ENCODE data around the gene PPP1R9B.

PPP1R9B gene

DNA sequence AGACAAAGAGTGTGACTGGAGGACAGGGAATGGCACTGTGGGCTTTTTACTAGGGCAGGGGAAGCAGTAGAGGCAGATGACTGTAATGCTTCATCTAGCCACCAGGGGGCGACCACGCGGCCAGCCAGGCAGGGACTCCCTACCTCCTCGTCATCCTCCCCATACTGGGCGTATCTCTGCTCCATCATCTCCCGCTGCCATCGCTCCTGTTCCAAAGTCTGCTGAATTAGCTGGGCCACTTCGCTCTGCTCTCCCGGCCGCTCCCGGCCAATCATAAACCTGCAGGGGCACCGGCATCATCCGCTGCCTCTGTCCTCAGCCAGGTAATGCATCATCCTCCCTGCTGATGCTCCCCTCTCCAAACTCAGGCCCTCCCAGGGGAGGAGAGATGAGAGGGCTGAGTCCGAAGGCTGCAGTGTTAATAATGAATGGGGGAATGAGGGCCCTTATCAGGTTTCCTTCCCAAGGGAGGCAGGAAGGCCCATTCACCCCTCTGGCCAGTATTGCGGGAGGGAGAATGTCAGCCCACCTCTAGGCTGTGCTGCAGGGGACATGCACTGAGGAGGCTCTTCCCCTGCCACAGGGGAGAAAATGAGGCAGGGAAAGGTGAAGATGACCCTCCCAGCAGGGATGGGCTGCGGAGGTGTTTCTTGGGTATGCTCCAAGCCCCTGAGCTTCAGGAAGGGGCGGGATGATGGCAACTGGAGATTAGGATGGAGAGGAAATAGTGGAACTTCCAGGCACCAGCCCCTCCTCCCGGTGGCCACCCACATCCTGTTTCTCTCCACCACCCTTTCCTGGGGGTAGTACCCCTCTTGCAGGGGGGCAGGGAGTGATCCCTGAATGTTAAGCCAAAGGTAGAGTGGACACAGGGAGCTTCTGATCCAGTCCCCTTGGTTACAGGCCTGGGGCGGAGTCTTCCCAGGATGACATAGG lies 10.3 kb downstream of the PPP1R9B start:
- DNase-seq: peak; percentile 77

DNA sequence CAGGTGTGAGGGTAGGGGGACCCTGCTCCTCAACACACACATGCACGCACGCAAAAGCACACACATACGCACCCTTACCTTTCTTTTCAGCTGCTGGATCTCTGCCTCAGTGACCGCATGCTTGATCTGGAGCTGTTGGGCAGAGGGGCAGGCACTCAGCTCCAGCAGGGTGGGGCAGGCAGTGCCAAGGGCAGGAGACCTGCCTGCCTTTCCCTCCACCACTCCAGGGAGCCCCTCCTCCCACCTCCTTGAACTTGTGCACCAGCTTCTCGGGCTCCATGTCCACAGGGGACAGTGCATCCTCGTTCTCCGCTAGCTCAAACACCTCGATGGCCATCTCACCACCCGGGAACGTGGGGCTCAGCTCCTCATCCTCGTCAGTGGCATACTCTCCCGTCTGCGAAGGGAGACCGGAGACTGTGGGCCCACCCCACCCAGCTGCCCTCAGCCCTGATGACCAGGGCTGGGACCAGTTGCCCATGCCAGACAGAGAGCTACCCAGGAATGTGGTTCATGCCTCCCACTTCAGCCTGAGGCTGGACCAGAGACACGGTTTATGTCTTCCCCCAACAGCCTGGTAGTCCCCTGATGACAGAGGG lies 11.2 kb downstream of the PPP1R9B start:
- DNase-seq: no peak

DNA sequence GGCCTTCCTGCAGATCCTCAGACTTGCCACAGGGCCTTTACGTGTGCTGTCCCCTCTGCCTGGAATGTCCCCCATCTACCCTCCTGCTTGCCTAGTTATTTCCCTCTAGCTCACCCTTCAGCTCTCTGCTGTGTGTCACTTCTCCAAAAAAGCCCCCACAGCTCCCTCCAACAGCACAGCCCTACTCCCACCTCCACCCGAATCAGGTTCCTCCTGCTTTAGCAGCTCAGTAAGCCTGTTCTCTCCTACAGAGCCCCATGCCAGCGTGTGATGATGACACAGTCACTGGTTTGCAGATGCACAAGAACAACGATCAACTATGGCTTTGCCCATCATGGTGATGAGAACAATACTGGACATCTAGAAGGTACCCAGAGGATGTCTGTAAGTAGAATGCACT lies 13.4 kb downstream of the PPP1R9B start:
- DNase-seq: no peak

- no peak for DNase-seq
Observed at GRCh38 chr17:50136096-50136687, 14.3 kb downstream of the PPP1R9B start.

GRCh38 chr17:50135316-50136095 lies 15.0 kb downstream of the PPP1R9B start:
- no peak for DNase-seq

DNA sequence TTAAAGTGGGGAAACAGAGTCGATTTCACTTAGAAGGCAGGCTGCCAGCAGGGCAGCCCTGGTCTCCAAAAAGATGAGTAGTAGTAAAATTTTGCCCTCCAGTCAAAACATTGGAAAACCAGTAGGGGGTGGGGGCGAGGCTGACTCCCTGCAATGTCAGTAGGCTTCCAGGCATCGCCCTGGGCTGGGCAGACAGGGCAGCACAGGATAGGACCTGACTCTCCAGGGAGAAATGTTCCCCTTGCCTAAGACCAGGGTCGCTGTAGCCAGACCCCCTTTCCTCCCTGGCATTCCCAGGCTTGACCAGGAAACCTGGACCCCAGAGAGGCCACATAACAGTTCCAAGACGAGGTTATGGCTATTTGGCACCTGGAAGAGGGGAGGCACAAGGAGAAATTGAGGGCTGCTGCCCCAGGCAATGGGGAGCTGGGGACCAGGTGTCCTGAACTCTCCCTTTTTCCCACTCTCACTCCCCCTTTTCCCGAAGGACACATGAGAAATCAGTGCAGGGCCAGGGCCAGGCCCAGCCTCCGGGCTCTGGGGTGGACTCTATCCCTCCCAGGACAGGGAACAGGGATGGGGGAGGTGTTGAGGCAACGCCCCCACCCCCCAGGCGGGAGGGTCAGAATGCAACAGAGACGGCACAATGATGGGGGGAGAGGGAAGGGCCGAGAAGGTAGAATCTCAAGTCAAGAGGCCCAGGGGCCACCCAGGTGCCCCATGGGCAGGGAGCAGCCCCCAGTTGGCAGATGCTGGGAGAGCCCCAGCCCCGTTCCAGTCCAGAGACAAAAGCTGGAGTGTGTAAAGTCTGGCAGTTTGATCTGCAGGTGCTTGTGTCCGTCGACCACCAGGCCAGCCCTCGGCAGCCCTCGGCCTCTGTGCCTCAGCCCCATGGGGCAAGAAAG lies 16.0 kb downstream of the PPP1R9B start:
- DNase-seq: no peak

DNA sequence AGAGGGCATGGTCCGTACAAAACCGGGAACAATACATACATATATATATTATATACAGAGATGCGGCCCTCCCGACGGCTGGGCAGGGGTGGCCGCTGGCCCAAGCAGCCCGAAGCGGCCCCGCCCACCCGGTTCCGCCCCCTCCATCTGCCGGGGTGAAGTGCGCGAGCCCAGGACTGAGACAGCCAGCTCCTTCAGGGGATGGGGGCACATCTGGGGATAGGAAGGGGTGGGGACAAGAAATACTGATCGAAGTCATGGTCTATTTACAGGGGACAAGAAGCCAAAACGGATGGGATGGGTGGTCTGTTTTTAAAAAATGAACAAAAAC lies 16.7 kb downstream of the PPP1R9B start:
- DNase-seq: no peak

- no peak for DNase-seq
Observed at GRCh38 chr17:50133028-50133768, 17.3 kb downstream of the PPP1R9B start.

DNA sequence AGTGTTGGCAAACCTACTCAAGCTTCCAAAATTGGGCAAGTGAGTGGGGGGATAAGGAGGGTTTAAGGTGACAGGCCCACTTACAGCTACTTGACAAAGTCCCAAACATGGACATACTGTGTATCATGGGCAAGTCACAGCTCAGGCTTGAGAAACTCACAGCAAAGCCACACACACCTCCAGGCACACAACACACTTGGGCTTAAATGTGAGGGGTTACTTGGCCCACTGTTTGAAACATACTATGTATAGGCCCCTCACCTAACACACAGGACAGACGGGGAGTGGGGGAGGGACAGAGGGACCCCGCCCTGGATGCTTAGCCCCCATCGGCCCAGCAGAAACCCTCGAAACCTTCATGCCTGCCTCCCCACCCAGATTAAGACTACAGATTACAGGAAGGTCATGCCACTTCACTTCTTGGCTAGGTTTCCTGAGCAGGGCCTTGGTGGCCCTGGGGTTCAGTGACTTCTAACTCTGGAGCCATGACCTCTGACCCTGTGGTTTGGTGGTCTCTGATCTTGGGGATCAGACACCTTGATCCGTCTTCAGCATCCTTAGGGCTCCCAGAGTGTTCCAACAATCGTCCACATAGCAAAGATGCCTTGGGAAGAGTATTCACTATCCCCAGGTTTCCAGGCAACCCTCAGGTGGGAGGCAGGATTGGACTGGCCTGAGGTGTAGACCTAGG lies 18.2 kb downstream of the PPP1R9B start:
- no peak for DNase-seq

- DNase-seq: no peak
Observed at GRCh38 chr17:50130559-50131305, 19.7 kb downstream of the PPP1R9B start.

DNA sequence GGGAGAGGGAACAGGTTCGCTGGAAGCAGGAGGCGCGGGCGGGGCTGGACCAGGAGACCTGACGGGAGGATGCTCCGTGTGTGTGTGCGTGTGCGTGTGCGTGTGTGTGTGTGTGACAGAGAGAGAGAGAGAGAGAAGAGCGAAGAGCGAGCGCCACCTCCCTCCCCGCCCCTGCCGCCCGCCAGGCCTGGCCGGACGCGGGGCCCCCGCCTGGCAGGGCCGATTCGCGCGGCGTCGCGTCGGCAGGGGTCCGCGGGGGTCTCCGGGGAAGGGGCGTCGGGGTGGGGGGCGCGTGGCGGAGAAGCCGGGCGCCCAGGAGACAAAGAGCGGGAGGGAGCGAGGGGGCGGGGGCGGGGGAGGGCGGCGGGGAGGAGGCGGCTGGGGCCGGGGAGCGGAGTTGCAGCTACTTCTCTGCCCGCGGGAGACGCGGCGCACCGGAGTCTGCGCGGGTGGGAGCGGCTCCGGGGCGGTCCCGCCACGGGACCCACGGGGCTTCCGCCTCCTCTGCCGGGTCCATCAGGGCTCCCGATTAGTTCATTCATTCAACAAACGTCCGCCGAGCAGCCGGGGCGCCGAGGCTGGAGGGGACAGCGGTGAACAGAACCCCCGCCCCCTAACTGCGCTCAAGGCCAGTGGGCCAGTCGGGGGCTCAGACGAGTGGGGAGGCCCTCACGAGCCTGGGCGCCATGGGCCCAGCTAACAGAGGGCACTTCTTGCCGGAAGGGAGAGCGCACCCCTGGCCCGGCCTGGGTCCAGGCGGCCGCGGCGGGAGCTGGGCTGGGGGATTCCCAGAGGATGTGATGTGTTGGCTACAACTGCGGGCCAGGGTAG lies 20.5 kb downstream of the PPP1R9B start, which contains the start of gene SAMD14:
Gene SAMD14, minus strand, starts transcription at position 433 of the 831 bp plus-strand sequence. CDS start 5,201 bp downstream, outside the sequence.
- peak; percentile 49 for DNase-seq

DNA sequence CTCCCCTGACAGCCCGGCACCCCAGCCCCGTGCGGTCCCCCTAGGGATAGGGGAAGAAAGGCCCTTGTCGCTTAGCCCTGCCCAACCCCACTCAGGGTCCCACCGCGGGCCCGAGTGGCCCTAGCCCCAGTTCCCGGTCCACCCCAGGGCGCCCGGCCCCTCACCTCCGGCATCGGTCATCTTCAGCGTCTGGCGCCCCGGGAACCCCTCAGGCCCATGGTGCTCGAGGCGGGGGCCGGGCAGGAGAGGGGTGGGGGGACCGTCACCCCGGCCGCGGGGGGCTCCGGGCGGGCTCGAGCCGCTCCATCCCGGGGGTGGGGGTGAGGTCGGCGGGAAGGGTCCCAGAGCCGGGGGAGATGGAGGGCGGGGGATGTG lies 21.1 kb downstream of the PPP1R9B start:
- DNase-seq: no peak

- no peak for DNase-seq
Observed at GRCh38 chr17:50128441-50129352, 21.8 kb downstream of the PPP1R9B start.

DNA sequence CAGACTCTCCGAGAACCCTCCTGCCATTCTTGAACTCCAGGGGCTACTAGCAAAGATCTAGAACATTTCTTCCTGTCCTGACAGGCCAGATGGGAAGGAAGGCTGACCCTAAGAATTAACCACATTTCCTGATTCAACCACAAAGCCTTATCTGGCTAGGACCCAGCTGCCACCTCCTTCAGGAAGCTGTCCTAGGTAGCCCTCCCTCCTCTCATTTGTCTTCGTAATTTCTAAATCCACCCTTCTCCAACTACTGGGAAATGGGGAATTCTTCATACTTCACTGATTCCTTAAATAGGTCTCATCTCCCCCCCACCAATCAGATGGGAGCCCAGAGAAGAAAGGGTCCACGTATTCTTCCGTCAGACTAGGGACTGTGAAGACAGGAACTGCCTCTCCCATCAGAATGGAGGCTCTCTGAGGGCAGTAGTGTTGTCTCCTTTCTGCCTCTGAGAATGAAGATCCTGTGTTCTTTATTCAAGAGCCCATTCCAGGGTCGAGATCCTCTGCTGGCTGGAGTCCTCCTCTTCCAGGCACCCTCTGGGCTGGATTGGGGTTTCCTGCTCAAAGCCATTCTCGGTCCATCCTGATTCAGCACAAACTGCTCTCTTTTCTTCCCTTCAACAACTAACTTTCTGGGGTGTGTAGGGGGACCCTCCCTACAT lies 22.6 kb downstream of the PPP1R9B start:
- DNase-seq: no peak

DNA sequence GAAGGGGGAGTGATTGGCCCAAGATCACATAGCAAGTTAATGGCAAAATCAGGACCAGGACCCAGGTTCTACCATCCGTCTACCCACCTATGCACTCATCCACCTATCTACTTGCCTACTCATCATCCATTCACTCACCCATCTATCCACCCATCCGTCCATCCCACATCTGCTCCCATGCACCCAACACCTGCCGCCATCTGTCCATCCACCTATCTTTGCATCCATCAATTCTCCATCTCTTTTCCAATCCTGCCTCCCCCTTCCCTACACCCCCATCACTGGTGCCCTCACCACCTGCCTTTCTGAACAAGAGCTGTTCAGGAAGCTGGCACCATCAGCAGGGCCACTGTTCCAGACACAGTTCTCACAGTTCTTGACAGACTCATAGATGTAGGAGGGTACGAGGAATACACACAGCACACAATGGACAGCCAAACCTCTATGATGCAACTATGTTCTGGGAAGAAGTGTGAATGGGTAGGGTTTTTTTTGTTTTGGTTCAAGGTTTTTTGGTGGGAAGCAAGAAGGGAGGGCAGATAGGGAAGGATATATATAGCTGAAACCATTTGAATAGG lies 25.0 kb downstream of the PPP1R9B start:
- no peak for DNase-seq

DNA sequence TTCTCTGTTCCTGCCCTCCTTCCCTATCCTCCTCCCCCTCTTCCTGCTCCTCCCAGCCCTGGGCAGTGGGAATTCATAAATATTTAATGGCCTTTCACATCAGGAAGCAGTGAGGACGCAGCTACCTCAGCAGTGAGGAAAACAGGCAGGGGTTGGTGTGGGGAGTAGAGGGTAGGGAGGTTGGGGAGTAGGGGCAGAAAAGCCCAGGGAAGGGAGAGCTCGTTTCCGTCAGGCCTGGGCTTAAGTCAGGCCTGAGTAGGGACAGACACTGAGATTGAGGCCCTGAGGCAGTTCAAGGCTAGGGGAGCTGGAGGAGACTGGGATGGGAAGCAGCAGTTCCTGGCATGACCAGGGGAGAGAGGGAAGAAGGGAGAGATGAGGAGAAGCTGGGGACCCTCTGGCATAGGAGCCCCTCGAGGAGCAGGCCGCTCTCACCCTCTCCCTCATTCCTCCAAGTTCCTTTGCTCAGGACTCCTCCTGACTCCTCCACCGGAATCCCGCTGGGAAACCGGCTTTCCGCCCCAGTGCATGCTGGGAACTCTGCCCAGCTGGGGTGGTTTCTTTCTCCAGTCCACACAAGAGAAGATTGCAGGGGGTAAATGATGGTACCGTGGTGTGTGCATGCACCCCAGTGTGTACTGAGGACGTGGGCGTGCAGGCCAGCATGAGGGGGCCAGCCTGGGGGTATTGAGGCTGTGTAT lies 26.7 kb downstream of the PPP1R9B start:
- no peak for DNase-seq
